H1 (cell line): ENCODE data around the gene TSPAN2. TPM values are rescaled to one million over a fixed set of nuclear protein-coding genes. Genes with fewer than 3 reads are reported as not detected.

Source experiments
- CTCF ChIA-PET: fragments of 300-600 bp; sonication (Branson Sonifier 250); formaldehyde crosslinking; loops from one replicate; lab custom pipeline; 2021; ENCODE audit not compliant: partially characterized antibody; lab: Charles Lee
- POLR2A ChIA-PET: fragments of 300-600 bp; sonication (Branson Sonifier 250); formaldehyde crosslinking; loops from one replicate; lab custom pipeline; 2021; ENCODE audit warnings: inconsistent platforms; ENCODE audit not compliant: partially characterized antibody; lab: Charles Lee
- DNase-seq, 2 experiments: peaks; one replicate each; pipeline versions ENCODE4 v3.0.0 to v3.0.0-alpha.2; 2010 to 2022; ENCODE audit warnings: low spot score in 2 of 2, low read depth in 1 of 2, mixed read lengths in 1 of 2
- FAIRE-seq: peaks from 2 replicates; lab custom pipeline; 2011; peaks lifted over from hg19 to GRCh38; lab: Jason Lieb, UNC
- H2AFZ ChIP-seq: 2 replicates; pipeline ENCODE4 v1.8.1; 2012; ENCODE audit warnings: low read length, inconsistent platforms
- H2AK5ac ChIP-seq: 2 replicates; pipeline ENCODE4 v1.6.1; 2013; ENCODE audit warnings: low read depth, low read length
- H2BK120ac ChIP-seq: replicated peaks from 2 replicates; pipeline ENCODE3; 2013; ENCODE audit warnings: low read depth, low read length, inconsistent platforms
- H2BK12ac ChIP-seq: 2 replicates; pipeline ENCODE4 v1.6.1; 2013; ENCODE audit warnings: low read depth, low read length
- H2BK15ac ChIP-seq: 2 replicates; pipeline ENCODE4 v1.6.1; 2013; ENCODE audit warnings: low read length
- H2BK20ac ChIP-seq: 2 replicates; pipeline ENCODE4 v1.6.1; 2013; ENCODE audit warnings: low read length
- H2BK5ac ChIP-seq: 2 replicates; pipeline ENCODE4 v1.6.1; 2013; ENCODE audit warnings: low read depth, low read length
- H3K14ac ChIP-seq: 2 replicates; pipeline ENCODE4 v1.6.1; 2013; ENCODE audit warnings: inconsistent platforms; ENCODE audit not compliant: insufficient read length
- H3K18ac ChIP-seq: 2 replicates; pipeline ENCODE4 v1.6.1; 2013; ENCODE audit warnings: low read length; ENCODE audit errors: extremely low read depth
- H3K23ac ChIP-seq: 2 replicates; pipeline ENCODE4 v1.6.1; 2013; ENCODE audit warnings: inconsistent platforms; ENCODE audit not compliant: insufficient read length
- H3K23me2 ChIP-seq: 2 replicates; pipeline ENCODE4 v1.6.1; 2013; ENCODE audit warnings: low read depth, low read length
- H3K27ac ChIP-seq: 2 replicates; pipeline ENCODE4 v1.6.1; 2011; ENCODE audit warnings: low read depth, low read length, inconsistent platforms
- H3K27me3 ChIP-seq, 4 experiments: replicated peaks in 1 of 4; 1 replicate in 1 of 4; 2 replicates in 3 of 4; pipeline versions ENCODE4 v1.6.1 to v1.8.1; 2011 to 2013; ENCODE audit warnings: low read length in 3 of 4, mild to moderate bottlenecking in 3 of 4, inconsistent platforms in 2 of 4, mixed read lengths in 2 of 4, moderate library complexity in 1 of 4; ENCODE audit not compliant: control insufficient read depth in 3 of 4, insufficient read depth in 3 of 4; ENCODE audit errors: extremely low read depth in 1 of 4
- H3K36me3 ChIP-seq, 4 experiments: 2 replicates each; pipeline versions ENCODE4 v1.6.1 to v1.8.1; 2011 to 2013; ENCODE audit warnings: mild to moderate bottlenecking in 4 of 4, low read length in 3 of 4, moderate library complexity in 2 of 4, control low read depth in 1 of 4, inconsistent platforms in 1 of 4; ENCODE audit not compliant: insufficient read depth in 4 of 4, control insufficient read depth in 2 of 4
- H3K4ac ChIP-seq: replicated peaks from 2 replicates; pipeline ENCODE3; 2013; ENCODE audit warnings: low read length, low read depth, mixed read lengths, inconsistent platforms; ENCODE audit not compliant: insufficient read length
- H3K4me1 ChIP-seq, 4 experiments: replicated peaks in 1 of 4; 1 replicate in 1 of 4; 2 replicates in 3 of 4; pipeline versions ENCODE4 v1.6.1 to v1.8.1; 2011 to 2013; ENCODE audit warnings: low read length in 3 of 4, inconsistent platforms in 2 of 4, mixed read lengths in 1 of 4; ENCODE audit not compliant: insufficient read depth in 4 of 4, control insufficient read depth in 3 of 4
- H3K4me2 ChIP-seq, 2 experiments: 2 replicates each; pipeline versions ENCODE4 v1.6.1 to v1.8.1; 2011 to 2013; ENCODE audit warnings: low read depth in 2 of 2, low read length in 2 of 2, control low read depth in 1 of 2, inconsistent platforms in 1 of 2, mild to moderate bottlenecking in 1 of 2; ENCODE audit not compliant: insufficient read depth in 1 of 2
- H3K4me3 ChIP-seq, 4 experiments: fragments of 200-600, 300-600 bp in 1 of 4; sonication (generic), shearing (Covaris generic), sonication (Bioruptor Twin) in 1 of 4; 2 replicates each; pipeline versions ENCODE4 v1.5.1 to v1.8.1; 2011 to 2016; ENCODE audit warnings: low read length in 4 of 4, low read depth in 3 of 4, control low read depth in 2 of 4, inconsistent platforms in 2 of 4, mild to moderate bottlenecking in 2 of 4, mixed read lengths in 1 of 4, moderate library complexity in 1 of 4; ENCODE audit not compliant: insufficient read depth in 2 of 4; ENCODE audit errors: extremely low read depth in 1 of 4
- H3K56ac ChIP-seq: replicated peaks from 2 replicates; pipeline ENCODE3; 2013; ENCODE audit warnings: low read depth, mild to moderate bottlenecking, mixed read lengths, low read length, inconsistent platforms; ENCODE audit not compliant: insufficient read length
- H3K79me1 ChIP-seq: 2 replicates; pipeline ENCODE4 v1.6.1; 2013; ENCODE audit warnings: low read depth, low read length, control low read depth
- H3K79me2 ChIP-seq, 2 experiments: 2 replicates each; pipeline versions ENCODE4 v1.6.1 to v1.8.1; 2012 to 2013; ENCODE audit warnings: low read length in 2 of 2, mild to moderate bottlenecking in 2 of 2, inconsistent platforms in 1 of 2; ENCODE audit not compliant: insufficient read depth in 2 of 2, control insufficient read depth in 1 of 2
- H3K9ac ChIP-seq, 4 experiments: replicated peaks in 1 of 4; 1 replicate in 1 of 4; 2 replicates in 3 of 4; pipeline versions ENCODE4 v1.6.1 to v1.8.1; 2011 to 2013; ENCODE audit warnings: low read depth in 3 of 4, low read length in 3 of 4, control low read depth in 2 of 4, mild to moderate bottlenecking in 2 of 4, moderate library complexity in 2 of 4, inconsistent platforms in 1 of 4; ENCODE audit errors: extremely low read depth in 1 of 4
- H3K9me3 ChIP-seq, 2 experiments: 2 replicates each; pipeline versions ENCODE4 v1.6.1 to v1.8.1; 2012 to 2013; ENCODE audit warnings: mild to moderate bottlenecking in 2 of 2, moderate library complexity in 2 of 2, control low read depth in 1 of 2, inconsistent platforms in 1 of 2, low read depth in 1 of 2, low read length in 1 of 2, mixed read lengths in 1 of 2; ENCODE audit not compliant: insufficient read depth in 2 of 2
- H4K20me1 ChIP-seq, 2 experiments: replicated peaks in 1 of 2; 2 replicates each; pipeline versions ENCODE3 to v1.8.1; 2011 to 2013; ENCODE audit warnings: inconsistent platforms in 2 of 2, low read length in 2 of 2, mild to moderate bottlenecking in 1 of 2; ENCODE audit not compliant: insufficient read depth in 2 of 2, control insufficient read depth in 1 of 2
- H4K5ac ChIP-seq: 2 replicates; pipeline ENCODE4 v1.6.1; 2013; ENCODE audit warnings: low read length, low read depth, mixed read lengths, inconsistent platforms; ENCODE audit not compliant: insufficient read length
- H4K8ac ChIP-seq: 2 replicates; pipeline ENCODE4 v1.8.0; 2013; ENCODE audit warnings: mild to moderate bottlenecking, moderate library complexity, low read length, inconsistent platforms; ENCODE audit not compliant: insufficient read depth; ENCODE audit errors: extremely low read depth
- H4K91ac ChIP-seq: replicated peaks from 2 replicates; pipeline ENCODE3; 2013; ENCODE audit warnings: low read length, mixed read lengths, inconsistent platforms; ENCODE audit not compliant: insufficient read length
- ASH2L ChIP-seq: fragments of 200-600, 300-600 bp; sonication (generic); IDR thresholded peaks from one replicate; pipeline ENCODE4 v1.7.1; 2017; ENCODE audit warnings: low read length
- CBX8 ChIP-seq: fragments of 300-800, 300-1000 bp; sonication (generic); IDR thresholded peaks from 2 replicates; pipeline ENCODE4 v1.7.1; 2016; ENCODE audit warnings: low read depth, low read length, borderline replicate concordance
- CREB1 ChIP-seq: IDR thresholded peaks from 2 replicates; pipeline ENCODE4 v1.6.1; 2012; ENCODE audit warnings: inconsistent platforms
- EP300 ChIP-seq, 2 experiments: IDR thresholded peaks; 1 replicate in 1 of 2; 2 replicates in 1 of 2; pipeline ENCODE4 v1.6.1; 2011 to 2012; ENCODE audit warnings: low read depth in 2 of 2, low read length in 2 of 2, mild to moderate bottlenecking in 2 of 2, borderline replicate concordance in 1 of 2, inconsistent platforms in 1 of 2, moderate library complexity in 1 of 2
- GTF2F1 ChIP-seq: IDR thresholded peaks from 2 replicates; pipeline ENCODE4 v1.6.1; 2012; ENCODE audit warnings: low read depth, low read length, improper control_type of control experiment, borderline replicate concordance
- JUN ChIP-seq: IDR thresholded peaks from 2 replicates; pipeline ENCODE4 v1.6.1; 2011; ENCODE audit warnings: low read depth, mild to moderate bottlenecking, improper control_type of control experiment, low read length
- SAP30 ChIP-seq: fragments of 300-600 bp; sonication (generic); IDR thresholded peaks from 2 replicates; pipeline ENCODE4 v1.7.1; 2012; ENCODE audit warnings: low read length, moderate library complexity, mild to moderate bottlenecking, inconsistent platforms; ENCODE audit not compliant: insufficient read depth, insufficient replicate concordance
- SIN3A ChIP-seq, 2 experiments: IDR thresholded peaks in 1 of 2; conservative IDR thresholded peaks in 1 of 2; 2 replicates each; pipeline ENCODE4 v1.6.1; 2011 to 2012; ENCODE audit warnings: low read length in 2 of 2, improper control_type of control experiment in 1 of 2, low read depth in 1 of 2, mild to moderate bottlenecking in 1 of 2
- SP2 ChIP-seq: IDR thresholded peaks from 2 replicates; pipeline ENCODE4 v1.6.1; 2012; ENCODE audit warnings: mild to moderate bottlenecking, low read length, inconsistent platforms
- TAF1 ChIP-seq: IDR thresholded peaks from 2 replicates; pipeline ENCODE4 v1.6.1; 2011; ENCODE audit warnings: mild to moderate bottlenecking, low read depth, low read length
- TAF7 ChIP-seq: optimal IDR thresholded peaks from 2 replicates; pipeline ENCODE3; 2011; ENCODE audit warnings: low read depth, mild to moderate bottlenecking, inconsistent platforms, low read length, moderate library complexity, borderline replicate concordance
- WGBS, 2 experiments: shearing (Covaris generic) in 1 of 2; methylation state at CpG; one replicate each; pipeline versions ENCODE4 v1.1.6 to v1.1.7; 2013 to 2015; ENCODE audit warnings: low lambda C conversion rate in 2 of 2, mixed read lengths in 2 of 2, inconsistent platforms in 1 of 2, low coverage in 1 of 2, missing lambda C conversion rate in 1 of 2; ENCODE audit not compliant: insufficient replicate concordance in 2 of 2, insufficient coverage in 1 of 2, insufficient read length in 1 of 2; ENCODE audit errors: extremely low coverage in 1 of 2, missing lambda C conversion rate in 1 of 2; 5-methylcytosine and 5-hydroxymethylcytosine counted together
- polyA plus RNA-seq, 7 experiments: library from polyadenylated mRNA; depleted of rRNA in 3 of 7; stranded (reverse) in 5 of 7; unstranded in 2 of 7; fragments of >200 nt in 5 of 7; fragments of 200-250 nt in 2 of 7; gene quantifications; 1 replicate in 5 of 7; 2 replicates in 1 of 7; 4 replicates in 1 of 7; pipeline versions ENCODE4 v1.2.1 to v1.2.3, GENCODE V29; 2011 to 2013; ENCODE audit warnings: missing spikeins in 2 of 7, mixed read lengths in 2 of 7
- total RNA-seq: library from RNA; stranded (reverse); fragmentation: NEBNext Ultra II Directional; extraction: Animal tissue kit (Norgen Biotek cat#: 25700); gene quantifications from 2 replicates; pipeline ENCODE4 v1.2.1, GENCODE V29; 2021

Gene TSPAN2
- total and polyA plus RNA-seq, 2 of the 8 experiments (the other 6 are each of a cell fraction or from before 2014, with no cell fraction given): 7.4 to 14.2 TPM

DNA sequence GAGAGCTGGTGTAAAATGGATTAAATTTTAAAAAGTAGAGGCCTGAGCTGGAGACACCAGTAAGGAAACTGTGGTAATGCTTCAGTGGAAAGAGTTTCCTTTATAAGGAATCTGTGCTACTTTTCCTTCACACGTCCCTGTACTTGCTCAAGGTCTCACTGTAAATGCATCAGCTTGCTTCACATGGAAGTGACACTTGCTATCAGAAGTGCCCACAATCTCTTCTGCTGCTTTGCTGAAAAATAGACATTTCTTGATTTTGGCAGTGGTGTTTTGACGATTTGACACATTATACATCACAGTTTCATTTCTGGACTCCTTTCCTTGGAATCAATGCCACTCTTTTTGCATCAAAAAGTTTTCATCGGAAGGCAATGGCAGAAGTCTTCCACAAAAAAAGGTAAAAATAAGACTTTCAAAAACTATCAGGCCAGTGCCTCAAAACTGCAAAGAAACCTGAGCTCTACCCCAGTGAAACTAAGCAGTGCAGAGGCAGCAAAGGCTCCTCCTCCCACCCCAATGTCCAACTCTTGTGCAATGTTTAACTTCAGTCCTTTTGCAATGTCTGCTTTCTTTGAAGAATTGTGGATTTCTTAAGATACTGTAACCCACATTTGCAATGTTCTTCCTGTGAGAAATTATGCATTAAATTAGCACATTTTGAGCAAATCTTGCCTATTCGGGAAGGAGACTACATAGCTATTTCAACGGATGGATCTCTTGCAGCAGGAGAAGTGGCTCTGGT, 18.4 kb upstream of the TSPAN2 start:
- Histone ChIP-seq H3K36me3 (no peaks in the 10 kb centered on the region), H3K79me1 (no peaks in the 10 kb centered on the region), H3K56ac (no peak overlapping the region), H3K18ac (no peak overlapping the region), H2BK5ac (no peak overlapping the region), H2AK5ac (no peak overlapping the region), H3K23me2 (no peaks in the 10 kb centered on the region), H4K8ac (no peak overlapping the region), H3K23ac (no peak overlapping the region), H3K4me2 (no peak overlapping the region), H3K4me1 (peaks cover 0 to 2% (median under 1%) of the 10 kb centered on the region in 4 experiments; a peak in 3 of 7 replicates), H4K91ac (no peak overlapping the region), H3K27me3 (no peaks in the 10 kb centered on the region), H2AFZ (no peak overlapping the region), H3K79me2 (no peaks in the 10 kb centered on the region), H2BK15ac (no peak overlapping the region), H3K9ac (no peak overlapping the region), H2BK120ac (no peak overlapping the region), H3K9me3 (no peaks in the 10 kb centered on the region), H3K27ac (no peak overlapping the region), H3K4me3 (no peak overlapping the region), H3K4ac (no peak overlapping the region), H4K20me1 (no peaks in the 10 kb centered on the region), H3K14ac (no peak overlapping the region), H2BK20ac (no peak overlapping the region), H2BK12ac (no peak overlapping the region), H4K5ac (no peak overlapping the region)
- ChIA-PET POLR2A (no interaction called here), CTCF (no interaction called here)
- 88% methylated on average over 5 of the region's 5 CpGs; no CpG with 5 or more reads in 1 of the 2 experiments for WGBS, 2 experiments
- TF ChIP-seq SAP30: no peak
- TF ChIP-seq GTF2F1: no peak
- TF ChIP-seq SP2: no peak
- no peak for TF ChIP-seq TAF1
- TF ChIP-seq ASH2L: no peak
- TF ChIP-seq CBX8: no peak
- no peak for TF ChIP-seq EP300 (IDR thresholded peaks at IDR 0.05; ENCODE audit: borderline replicate concordance in 1 of 2, low read depth in 2 of 2, low read length in 2 of 2)
- no peak for TF ChIP-seq TAF7
- no peak for TF ChIP-seq JUN
- no peak for TF ChIP-seq CREB1
- TF ChIP-seq SIN3A (conservative IDR thresholded peaks at IDR 0.05 in 1 of 2, IDR thresholded peaks at IDR 0.05 in 1 of 2; ENCODE audit: low read depth in 1 of 2, low read length in 2 of 2): no peak
- no peak for DNase-seq
- FAIRE-seq: no peak
